GM21447 (cell line): ENCODE data around the gene CCT2.

Experiments
- ATAC-seq: cut with Tn5 transposase; IDR thresholded peaks from one replicate; pipeline ENCODE4 v1.9.1; 2021; ENCODE audit not compliant: unreplicated experiment

CCT2 gene

DNA sequence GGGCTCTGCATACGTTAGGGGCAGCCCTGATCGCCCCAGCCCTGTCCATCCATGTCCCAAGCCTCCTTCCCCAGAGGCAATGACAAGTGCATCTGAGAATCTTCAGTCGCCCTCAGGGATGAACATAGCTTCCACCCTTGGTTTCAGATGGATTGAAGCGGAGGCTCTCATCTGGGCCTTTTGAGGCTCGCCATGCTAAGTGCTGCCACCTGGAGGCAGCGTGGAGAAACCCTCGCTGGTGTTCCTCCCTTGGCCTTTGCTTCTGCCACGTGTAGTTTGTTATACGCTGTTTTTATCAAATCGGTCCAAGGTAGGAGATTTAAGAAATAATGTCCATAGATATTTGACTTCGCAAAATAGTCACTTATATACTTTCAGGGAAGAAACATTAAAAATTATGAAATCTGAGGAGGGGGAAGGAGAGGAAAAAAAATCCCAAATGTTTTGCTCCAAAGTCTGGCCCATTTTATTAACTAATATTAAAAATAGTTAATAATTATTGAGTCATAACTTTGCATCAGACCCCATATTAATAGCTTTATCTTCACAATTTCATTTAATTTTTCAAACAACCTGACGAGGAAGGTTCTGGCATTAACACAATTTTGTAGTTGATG lies 54.2 kb downstream of the CCT2 start:
- ATAC-seq: peak; percentile 79

- no peak for ATAC-seq
Observed at GRCh38 chr12:69641546-69641945, 56.3 kb downstream of the CCT2 start.

DNA sequence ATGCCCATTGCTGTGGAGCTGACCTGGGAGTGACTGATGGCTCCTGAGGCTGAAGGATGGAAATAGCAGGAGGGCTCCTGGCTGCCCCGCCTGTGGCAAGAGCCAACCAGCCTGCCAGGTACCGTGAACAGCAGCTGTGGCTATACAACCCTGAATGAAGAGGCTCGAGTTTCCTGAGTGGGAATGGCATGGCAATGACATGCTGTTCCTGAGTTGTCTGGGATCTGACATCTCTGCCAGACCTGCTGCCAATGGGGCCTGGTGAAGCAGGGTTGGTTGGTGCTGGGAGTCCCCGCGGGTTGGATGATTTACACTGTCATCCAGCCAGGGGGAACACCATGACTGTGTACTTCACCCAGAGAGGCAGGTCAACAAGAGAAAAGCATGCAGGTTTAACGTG lies 57.3 kb downstream of the CCT2 start:
- no peak for ATAC-seq

GRCh38 chr12:69644511-69644910 lies 59.3 kb downstream of the CCT2 start:
- no peak for ATAC-seq

DNA sequence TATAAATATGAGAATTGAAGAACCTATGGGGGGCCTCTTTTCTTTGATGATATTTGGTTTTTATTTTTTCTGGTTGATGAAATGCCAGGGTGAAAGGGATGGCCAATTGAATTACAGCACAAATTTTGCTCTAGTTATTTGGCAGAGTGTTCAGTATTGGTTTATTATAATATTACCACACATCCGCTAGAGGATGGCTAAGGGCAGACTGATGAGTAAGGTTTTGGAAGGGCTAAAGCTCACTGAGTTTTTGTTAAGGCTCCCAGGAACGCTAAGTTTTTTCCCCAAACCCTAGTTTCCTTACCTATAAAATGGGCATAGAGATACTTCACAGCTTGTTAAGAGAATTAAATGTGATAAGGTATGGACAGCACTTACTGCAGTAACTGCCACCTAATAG lies 59.8 kb downstream of the CCT2 start:
- no peak for ATAC-seq

DNA sequence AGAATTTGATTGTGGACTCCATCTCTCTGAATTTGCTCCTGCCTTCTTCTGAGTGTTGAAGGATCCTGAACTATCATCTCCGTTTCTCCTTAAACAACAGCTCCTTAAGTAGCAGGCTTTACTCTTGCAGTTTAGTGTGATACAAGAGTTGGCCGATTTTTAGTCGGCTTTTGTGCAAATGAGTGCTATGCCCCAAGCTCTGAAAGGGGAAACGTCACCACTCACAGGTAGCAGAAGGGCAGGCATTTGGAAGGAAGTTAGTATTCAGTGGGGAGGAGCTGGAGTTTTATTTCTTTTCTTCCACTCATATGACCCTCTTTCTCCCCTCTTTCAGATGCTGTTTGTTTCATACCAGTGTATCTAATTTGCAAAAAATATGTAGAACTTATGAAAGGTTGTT lies 61.9 kb downstream of the CCT2 start:
- ATAC-seq: no peak

DNA sequence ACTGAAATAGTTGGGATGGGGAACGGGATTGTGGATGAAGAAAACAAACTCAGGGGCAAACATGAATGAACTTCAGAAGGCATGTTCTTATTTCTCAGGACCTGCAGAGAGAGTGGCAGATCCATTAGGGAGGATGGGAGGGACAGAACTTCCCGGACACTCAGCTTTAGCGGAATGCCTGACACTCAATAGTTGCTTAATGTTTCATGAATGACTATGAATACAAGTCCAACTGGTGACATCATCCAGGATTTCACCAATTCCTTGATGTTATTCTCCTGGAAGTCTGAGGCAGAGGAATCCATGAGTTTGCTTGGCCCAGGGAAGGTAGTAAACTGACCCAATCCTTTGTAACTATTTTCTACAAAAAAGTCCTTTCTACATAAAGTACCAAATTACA lies 63.2 kb downstream of the CCT2 start:
- no peak for ATAC-seq

GRCh38 chr12:69649529-69649928 lies 64.3 kb downstream of the CCT2 start:
- ATAC-seq: no peak
